GM23338 (cell line): Measurements from ENCODE around the gene IDH3A. TPM values are rescaled to one million over a fixed set of nuclear protein-coding genes. Genes with fewer than 3 reads are reported as not detected.

Experiments used
- ATAC-seq: fragments of 200-7000 bp; cut with Tn5 transposase; 3 replicates; pipeline ENCODE4 v1.9.1; 2020
- DNase-seq: peaks from one replicate; pipeline ENCODE4 v3.0.0-alpha.2; 2015; ENCODE audit warnings: low spot score
- H2AFZ ChIP-seq: fragments of 200-600 bp; sonication (generic); 2 replicates; pipeline ENCODE4 v1.8.0; 2016; ENCODE audit warnings: antibody characterized with exemption, mild to moderate bottlenecking, moderate library complexity
- H3F3A ChIP-seq: fragments of 200-600 bp; sonication (generic); replicated peaks from 2 replicates; pipeline ENCODE4 v1.8.0; 2017; ENCODE audit warnings: antibody characterized with exemption, mixed run types, low read depth
- H3K27ac ChIP-seq: fragments of 200-600 bp; sonication (generic); 2 replicates; pipeline ENCODE4 v1.6.1; 2016; ENCODE audit warnings: low read depth
- H3K27me3 ChIP-seq: fragments of 200-600 bp; sonication (generic); 2 replicates; pipeline ENCODE4 v1.8.0; 2016; ENCODE audit warnings: mild to moderate bottlenecking, mixed run types, moderate library complexity; ENCODE audit not compliant: insufficient read depth
- H3K36me3 ChIP-seq: fragments of 200-600 bp; sonication (generic); 2 replicates; pipeline ENCODE4 v1.8.0; 2016; ENCODE audit warnings: mild to moderate bottlenecking; ENCODE audit not compliant: insufficient read depth
- H3K4me1 ChIP-seq: fragments of 200-600 bp; sonication (generic); 2 replicates; pipeline ENCODE4 v1.8.0; 2016; ENCODE audit warnings: mild to moderate bottlenecking, moderate library complexity; ENCODE audit not compliant: insufficient read depth
- H3K4me2 ChIP-seq: fragments of 200-600 bp; sonication (generic); 2 replicates; pipeline ENCODE4 v1.7.1; 2017; ENCODE audit warnings: mixed run types
- H3K4me3 ChIP-seq: fragments of 200-600 bp; sonication (generic); 2 replicates; pipeline ENCODE4 v1.6.1; 2016; ENCODE audit warnings: mixed run types
- H3K79me2 ChIP-seq: fragments of 200-600 bp; sonication (generic); replicated peaks from 2 replicates; pipeline ENCODE4 v1.8.0; 2017; ENCODE audit warnings: mild to moderate bottlenecking; ENCODE audit not compliant: insufficient read depth
- H3K9me2 ChIP-seq: fragments of 200-600 bp; sonication (generic); 2 replicates; pipeline ENCODE4 v1.8.0; 2017; ENCODE audit not compliant: insufficient read depth
- H4K20me1 ChIP-seq: fragments of 200-600 bp; sonication (generic); replicated peaks from 2 replicates; pipeline ENCODE4 v1.8.0; 2017; ENCODE audit warnings: mild to moderate bottlenecking; ENCODE audit not compliant: insufficient read depth
- H3K27ac Mint-ChIP-seq: 2 replicates; pipeline ENCODE4 v1.8.0; 2020; ENCODE audit warnings: inconsistent platforms, mild to moderate bottlenecking, moderate library complexity, mixed read lengths
- H3K27me3 Mint-ChIP-seq: 3 replicates; pipeline ENCODE4 v1.8.0; 2022; ENCODE audit warnings: low read depth, mild to moderate bottlenecking, moderate library complexity, mixed read lengths, inconsistent platforms; ENCODE audit not compliant: insufficient read depth, poor library complexity
- H3K36me3 Mint-ChIP-seq: 3 replicates; pipeline ENCODE4 v1.8.0; 2021; ENCODE audit warnings: low read depth, mild to moderate bottlenecking, inconsistent platforms, moderate library complexity, mixed read lengths
- H3K4me1 Mint-ChIP-seq: 3 replicates; pipeline ENCODE4 v1.8.0; 2020; ENCODE audit warnings: mild to moderate bottlenecking, inconsistent platforms, mixed read lengths
- H3K4me3 Mint-ChIP-seq: 3 replicates; pipeline ENCODE4 v1.8.0; 2021; ENCODE audit warnings: moderate library complexity, mild to moderate bottlenecking, inconsistent platforms, mixed read lengths
- H3K9me3 Mint-ChIP-seq: 3 replicates; pipeline ENCODE4 v1.8.0; 2020; ENCODE audit warnings: moderate library complexity, mild to moderate bottlenecking, inconsistent platforms, mixed read lengths
- CREB1 ChIP-seq: fragments of 250-450 bp; sonication (Bioruptor Pico); IDR thresholded peaks from 2 replicates; pipeline ENCODE4 v1.5.0; 2020; ENCODE audit warnings: low read depth, mild to moderate bottlenecking, moderate library complexity
- CTCF ChIP-seq, 2 experiments: fragments of 200-600 bp in 1 of 2; sonication (generic) in 1 of 2; conservative IDR thresholded peaks; 2 replicates each; pipeline versions ENCODE4 v1.5.1 to v1.6.1; 2016 to 2017; ENCODE audit warnings: antibody characterized with exemption in 2 of 2, low read depth in 2 of 2, mild to moderate bottlenecking in 2 of 2, moderate library complexity in 1 of 2
- ETS1 ChIP-seq: IDR thresholded peaks from 2 replicates; pipeline ENCODE4 v1.6.1; 2016; ENCODE audit warnings: antibody characterized with exemption
- EZH2 ChIP-seq: fragments of 200-600 bp; sonication (generic); IDR thresholded peaks from one replicate; pipeline ENCODE4 v1.8.0; 2017; ENCODE audit warnings: antibody characterized with exemption, mild to moderate bottlenecking, low read depth; ENCODE audit not compliant: unreplicated experiment
- EZH2phosphoT487 ChIP-seq: fragments of 200-600 bp; sonication (generic); IDR thresholded peaks from one replicate; pipeline ENCODE4 v1.8.1; 2018; ENCODE audit warnings: antibody characterized with exemption; ENCODE audit not compliant: unreplicated experiment
- JUNB ChIP-seq: IDR thresholded peaks from one replicate; pipeline ENCODE4 v1.6.1; 2016; ENCODE audit warnings: antibody characterized with exemption; ENCODE audit not compliant: unreplicated experiment
- NANOG ChIP-seq: IDR thresholded peaks from 2 replicates; pipeline ENCODE4 v1.6.1; 2016; ENCODE audit warnings: antibody characterized with exemption, borderline replicate concordance
- POLR2AphosphoS5 ChIP-seq: IDR thresholded peaks from 2 replicates; pipeline ENCODE4 v1.6.1; 2016; ENCODE audit warnings: antibody characterized with exemption, low read depth
- REST ChIP-seq: IDR thresholded peaks from one replicate; pipeline ENCODE4 v1.6.1; 2018; ENCODE audit warnings: antibody characterized with exemption; ENCODE audit not compliant: unreplicated experiment
- STAT1 ChIP-seq: IDR thresholded peaks from one replicate; pipeline ENCODE4 v1.6.1; 2016; ENCODE audit warnings: antibody characterized with exemption; ENCODE audit not compliant: unreplicated experiment
- ZNF114 ChIP-seq: fragments of 250-450 bp; sonication (Bioruptor Pico); IDR thresholded peaks from 2 replicates; pipeline ENCODE4 v1.5.0; 2020; ENCODE audit warnings: mild to moderate bottlenecking, moderate library complexity
- ZNF331 ChIP-seq: fragments of 250-450 bp; sonication (Bioruptor Pico); IDR thresholded peaks from 2 replicates; pipeline ENCODE4 v1.5.0; 2020; ENCODE audit warnings: low read depth, mild to moderate bottlenecking, moderate library complexity
- ZNF462 ChIP-seq: fragments of 250-450 bp; sonication (Bioruptor Pico); IDR thresholded peaks from 2 replicates; pipeline ENCODE4 v1.5.0; 2020; ENCODE audit warnings: mild to moderate bottlenecking, moderate library complexity
- polyA plus RNA-seq: library from polyadenylated mRNA; unstranded; fragments of >200 nt; fragmentation: Nextera tagmentation; extraction: Ambion mirVana; gene quantifications from 2 replicates; pipeline ENCODE4 v1.2.1, GENCODE V29; 2016
- total RNA-seq: library from RNA; depleted of rRNA; stranded (reverse); fragments of >200 nt; shearing (Covaris generic); gene quantifications from 2 replicates; pipeline ENCODE4 v1.2.3, GENCODE V29; 2014

Gene IDH3A
- total and polyA plus RNA-seq, 2 experiments from 2014 or later: 24.1 to 41.6 TPM

- H3K4me3 Mint-ChIP-seq: peak overlapping the region; percentile 94
- Histone ChIP-seq H3K4me3 (peak overlapping the region; percentile 63), H3K9me2 (no peaks in the 10 kb centered on the region), H3K4me1 (peaks cover 15% of the 10 kb centered on the region), H4K20me1 (peaks cover 16% of the 10 kb centered on the region), H3K4me2 (peak overlapping the region; percentile 96), H2AFZ (peak overlapping the region; percentile 89; the same call in 1 of the 2 replicates), H3F3A (no peaks in the 10 kb centered on the region; the same call in 1 of the 2 replicates), H3K36me3 (no peaks in the 10 kb centered on the region), H3K79me2 (peaks cover 31% of the 10 kb centered on the region), H3K27me3 (peaks cover 8% of the 10 kb centered on the region; the same call in 1 of the 2 replicates), H3K27ac (0 out of 2 replicates have a peak overlapping the region, but pooled peaks have one; percentile 4)
- ATAC-seq (peak; percentile 20), DNase-seq (peak; percentile 33)
- no peaks in the 10 kb centered on the region for H3K9me3 Mint-ChIP-seq
- H3K27ac Mint-ChIP-seq: peak overlapping the region; percentile 89
- peaks cover 21% of the 10 kb centered on the region for H3K4me1 Mint-ChIP-seq
- peaks cover 7% of the 10 kb centered on the region for H3K27me3 Mint-ChIP-seq
- H3K36me3 Mint-ChIP-seq: no peaks in the 10 kb centered on the region; the same call in 2 of the 3 replicates
- no peak for TF ChIP-seq EZH2phosphoT487
- no peak for TF ChIP-seq ETS1
- no peak for TF ChIP-seq ZNF462 (CRISPR knock-in tag)
- no peak for TF ChIP-seq ZNF331 (CRISPR knock-in tag)
- no peak for TF ChIP-seq CREB1
- TF ChIP-seq NANOG: no peak
- TF ChIP-seq REST: no peak
- TF ChIP-seq ZNF114 (CRISPR knock-in tag): no peak
- no peak for TF ChIP-seq POLR2AphosphoS5
- TF ChIP-seq CTCF (conservative IDR thresholded peaks at IDR 0.05; ENCODE audit: low read depth in 2 of 2): no peak
- TF ChIP-seq EZH2: no peak
- no peak for TF ChIP-seq STAT1
- no peak for TF ChIP-seq JUNB
Observed at GRCh38 chr15:78148392-78149067, 632 bp upstream of the IDH3A start.
